ENCODE data around the gene GPR78.

Gene GPR78

GRCh38 chr4:8597791-8598190 is 17.6 kb downstream of the GPR78 start:
- H3K4me3 ChIP-seq (ENCODE audit: low read depth, low read length) = no peak overlapping the region
- TF ChIP-seq, protein P1, sequence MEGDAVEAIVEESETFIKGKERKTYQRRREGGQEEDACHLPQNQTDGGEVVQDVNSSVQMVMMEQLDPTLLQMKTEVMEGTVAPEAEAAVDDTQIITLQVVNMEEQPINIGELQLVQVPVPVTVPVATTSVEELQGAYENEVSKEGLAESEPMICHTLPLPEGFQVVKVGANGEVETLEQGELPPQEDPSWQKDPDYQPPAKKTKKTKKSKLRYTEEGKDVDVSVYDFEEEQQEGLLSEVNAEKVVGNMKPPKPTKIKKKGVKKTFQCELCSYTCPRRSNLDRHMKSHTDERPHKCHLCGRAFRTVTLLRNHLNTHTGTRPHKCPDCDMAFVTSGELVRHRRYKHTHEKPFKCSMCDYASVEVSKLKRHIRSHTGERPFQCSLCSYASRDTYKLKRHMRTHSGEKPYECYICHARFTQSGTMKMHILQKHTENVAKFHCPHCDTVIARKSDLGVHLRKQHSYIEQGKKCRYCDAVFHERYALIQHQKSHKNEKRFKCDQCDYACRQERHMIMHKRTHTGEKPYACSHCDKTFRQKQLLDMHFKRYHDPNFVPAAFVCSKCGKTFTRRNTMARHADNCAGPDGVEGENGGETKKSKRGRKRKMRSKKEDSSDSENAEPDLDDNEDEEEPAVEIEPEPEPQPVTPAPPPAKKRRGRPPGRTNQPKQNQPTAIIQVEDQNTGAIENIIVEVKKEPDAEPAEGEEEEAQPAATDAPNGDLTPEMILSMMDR (IDR thresholded peaks at IDR 0.05; ENCODE audit: insufficient read depth, low read length, missing control alignments) = no peak
- CTCF ChIA-PET = interaction anchor here (1.0 to 8.4 kb wide), 6 partner anchors 9 to 320 kb away, joined by 3 to 121 read pairs (median 6); no protein-coding TSS in a partner anchor
- no peak for DNase-seq (ENCODE audit: low read depth, low spot score)
- POLR2A ChIA-PET = no interaction called here

- ChIA-PET POLR2A (no interaction called here), CTCF (interaction anchor here (0.6 to 8.4 kb wide), 8 partner anchors 9 to 320 kb away, joined by 3 to 121 read pairs (median 4); no protein-coding TSS in a partner anchor)
- H3K4me3 ChIP-seq (ENCODE audit: low read depth, low read length) = no peak overlapping the region
- no peak for DNase-seq (ENCODE audit: low read depth, low spot score)
- TF ChIP-seq, protein P1 (IDR thresholded peaks at IDR 0.05; ENCODE audit: insufficient read depth, low read length, missing control alignments) = no peak
Observed at GRCh38 chr4:8598391-8599090, 18.3 kb downstream of the GPR78 start.

DNA sequence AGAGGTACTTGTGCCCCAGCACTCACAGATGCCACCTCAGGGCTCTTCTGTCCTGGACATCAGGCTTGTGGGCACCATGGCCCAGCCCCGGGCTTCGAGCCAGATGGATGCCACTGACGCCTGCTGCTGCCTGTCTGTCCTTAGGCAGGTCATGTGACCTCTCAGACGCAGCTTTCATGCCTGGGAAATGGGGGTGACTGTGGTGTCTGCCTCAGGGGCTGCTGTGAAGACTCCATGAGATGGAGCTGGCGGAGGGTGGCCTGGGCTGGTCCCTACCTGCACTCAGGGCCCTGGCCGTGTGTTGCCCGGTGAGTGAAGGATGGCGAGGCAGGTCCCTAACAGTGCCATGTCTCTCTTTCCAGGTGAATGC is 18.9 kb downstream of the GPR78 start:
- CTCF ChIA-PET = interaction anchor here (0.9 to 8.4 kb wide), 6 partner anchors 9 to 318 kb away, joined by 3 to 121 read pairs (median 5); no protein-coding TSS in a partner anchor
- DNase-seq (ENCODE audit: low read depth, low spot score) = no peak
- TF ChIP-seq, protein P1 (IDR thresholded peaks at IDR 0.05; ENCODE audit: insufficient read depth, low read length, missing control alignments) = no peak
- POLR2A ChIA-PET = no interaction called here
- no peak overlapping the region for H3K4me3 ChIP-seq (ENCODE audit: low read depth, low read length)

- ChIA-PET POLR2A (no interaction called here), CTCF (interaction anchor here (1.7 to 8.4 kb wide), 4 partner anchors 8 to 197 kb away, joined by 4 to 121 read pairs (median 10); no protein-coding TSS in a partner anchor)
- DNase-seq (ENCODE audit: low read depth, low spot score) = peak; percentile 64
Observed at GRCh38 chr4:8599657-8600056, 19.5 kb downstream of the GPR78 start.

DNA sequence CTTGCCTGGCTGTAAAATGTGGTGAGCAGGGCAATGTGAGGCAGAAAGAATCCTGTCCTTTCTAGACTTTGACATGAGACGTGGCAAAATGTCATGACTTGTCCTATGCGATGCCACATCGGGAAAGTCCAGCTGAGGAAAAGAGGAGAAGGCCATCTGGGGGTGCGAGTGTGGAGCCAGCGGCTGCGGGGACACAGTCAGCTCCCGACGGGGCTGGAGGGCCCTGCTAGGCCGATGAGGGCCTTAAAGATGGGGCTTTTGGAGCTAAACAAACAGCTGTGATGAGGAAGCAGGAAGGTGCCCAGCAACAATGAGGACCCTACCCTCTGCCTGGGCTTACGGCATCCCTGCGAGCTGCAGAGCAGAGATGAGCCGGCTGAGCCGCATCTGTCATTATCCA is 20.1 kb downstream of the GPR78 start:
- ChIA-PET CTCF (interaction anchor here (1.7 to 8.4 kb wide), 3 partner anchors 11 to 198 kb away, joined by 4 to 121 read pairs (median 5); no protein-coding TSS in a partner anchor), POLR2A (no interaction called here)
- TF ChIP-seq, protein P1 (IDR thresholded peaks at IDR 0.05; ENCODE audit: insufficient read depth, low read length, missing control alignments) = no peak
- no peak overlapping the region for H3K4me3 ChIP-seq (ENCODE audit: low read depth, low read length)
- DNase-seq (ENCODE audit: low read depth, low spot score) = no peak

More at GRCh38 chr4:8599657-8600056, 19.5 kb downstream of the GPR78 start:
- H3K4me3 ChIP-seq (ENCODE audit: low read depth, low read length) = no peak overlapping the region
- TF ChIP-seq, protein P1 (IDR thresholded peaks at IDR 0.05; ENCODE audit: insufficient read depth, low read length, missing control alignments) = no peak

DNA sequence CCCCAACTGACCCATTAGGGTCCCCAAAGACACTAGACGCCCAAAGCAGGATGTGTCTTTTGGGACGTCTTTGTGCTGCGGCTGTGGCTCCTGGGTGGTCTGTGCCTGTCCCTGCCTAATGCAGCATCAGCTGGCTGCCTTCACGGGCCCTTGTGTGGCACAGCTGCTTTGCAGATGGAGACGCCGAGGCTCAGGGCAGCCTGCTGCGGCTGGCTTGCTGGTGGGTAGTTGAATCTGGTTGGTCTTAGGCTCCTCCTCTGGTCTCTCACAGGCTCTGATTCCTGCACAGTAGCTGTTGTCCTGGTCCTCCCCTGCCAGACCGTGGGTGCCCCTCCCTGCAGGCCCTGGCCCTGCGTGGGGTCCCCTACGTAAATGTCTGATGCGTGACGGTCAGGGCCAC is 20.5 kb downstream of the GPR78 start:
- H3K4me3 ChIP-seq (ENCODE audit: low read depth, low read length) = no peak overlapping the region
- TF ChIP-seq, protein P1 (IDR thresholded peaks at IDR 0.05; ENCODE audit: insufficient read depth, low read length, missing control alignments) = no peak
- POLR2A ChIA-PET = no interaction called here
- DNase-seq (ENCODE audit: low read depth, low spot score) = no peak
- CTCF ChIA-PET = interaction anchor here (1.7 to 8.4 kb wide), 2 partner anchors 130 to 198 kb away, joined by 4 to 121 read pairs; no protein-coding TSS in a partner anchor

All from AG04449 (cell line).